HG03342 (cell line): Measurements from ENCODE around the gene CDC20.
"Not testable (repeated sequence)": the region's sequence is repeated elsewhere in the genome, so short reads cannot be mapped to it uniquely, and the experiment has no call there.

Experiments used
- ATAC-seq: cut with Tn5 transposase; IDR thresholded peaks from one replicate; pipeline ENCODE4 v1.9.1; 2021; ENCODE audit warnings: mild to moderate bottlenecking, moderate library complexity; ENCODE audit not compliant: unreplicated experiment

CDC20 gene

DNA sequence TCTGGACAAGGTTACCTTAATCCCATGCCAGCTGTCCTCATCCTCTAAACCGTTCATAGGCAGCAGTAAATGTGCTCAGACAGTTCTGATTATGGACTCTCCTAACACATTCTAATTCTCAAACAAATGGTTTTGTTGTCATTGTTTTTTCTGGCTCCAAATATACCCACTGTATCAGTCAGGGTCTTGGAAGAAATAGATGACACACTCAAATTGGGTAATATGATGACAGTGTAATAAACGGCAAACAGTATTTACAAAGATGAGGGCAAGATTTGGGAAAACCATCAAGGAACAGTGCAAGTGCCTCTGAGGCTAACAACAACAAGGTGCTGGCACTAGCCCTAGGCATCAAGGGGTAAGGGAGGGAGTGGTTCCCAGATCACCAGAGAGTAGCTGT is 4.3 kb upstream of the CDC20 start:
- ATAC-seq, result no peak

DNA sequence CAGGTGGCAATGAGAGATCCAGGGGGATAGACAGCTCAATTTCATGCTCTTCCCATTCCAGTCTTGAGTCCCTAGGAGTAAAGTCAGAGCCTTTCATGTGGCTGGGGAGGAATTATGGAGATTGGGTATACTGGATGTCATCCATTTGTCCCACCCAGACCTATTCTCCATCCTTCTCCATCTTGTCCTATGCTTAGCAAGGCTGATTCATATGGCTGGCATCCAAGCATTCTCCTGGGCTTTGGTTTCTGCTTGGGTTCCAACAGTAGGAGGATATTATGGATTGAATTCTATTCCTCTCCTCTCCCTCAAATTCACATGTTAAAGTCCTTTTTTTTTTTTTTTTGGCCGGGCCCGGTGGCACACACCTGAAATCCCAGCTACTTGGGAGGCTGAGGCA is 3.8 kb upstream of the CDC20 start:
- no peak for ATAC-seq

DNA sequence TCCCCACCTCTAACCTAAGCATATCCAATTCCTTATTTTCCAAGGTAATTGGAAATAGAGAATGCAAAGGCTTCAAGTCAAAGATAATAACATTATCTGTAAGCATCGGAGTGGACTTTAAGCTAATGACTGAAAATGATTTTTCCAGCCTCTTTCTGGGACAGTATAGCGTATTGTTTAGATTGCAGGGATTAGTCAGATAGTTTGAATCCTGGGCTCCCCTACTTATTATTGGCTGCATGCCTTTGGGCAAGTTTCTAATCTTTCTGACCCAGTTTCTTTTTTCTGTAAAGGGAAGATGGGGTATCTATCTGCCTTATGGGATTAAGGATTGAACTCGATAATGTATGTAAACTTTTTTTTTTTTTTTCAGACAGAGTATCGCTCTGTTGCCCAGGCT is 1.5 kb upstream of the CDC20 start:
- ATAC-seq, result no peak

DNA sequence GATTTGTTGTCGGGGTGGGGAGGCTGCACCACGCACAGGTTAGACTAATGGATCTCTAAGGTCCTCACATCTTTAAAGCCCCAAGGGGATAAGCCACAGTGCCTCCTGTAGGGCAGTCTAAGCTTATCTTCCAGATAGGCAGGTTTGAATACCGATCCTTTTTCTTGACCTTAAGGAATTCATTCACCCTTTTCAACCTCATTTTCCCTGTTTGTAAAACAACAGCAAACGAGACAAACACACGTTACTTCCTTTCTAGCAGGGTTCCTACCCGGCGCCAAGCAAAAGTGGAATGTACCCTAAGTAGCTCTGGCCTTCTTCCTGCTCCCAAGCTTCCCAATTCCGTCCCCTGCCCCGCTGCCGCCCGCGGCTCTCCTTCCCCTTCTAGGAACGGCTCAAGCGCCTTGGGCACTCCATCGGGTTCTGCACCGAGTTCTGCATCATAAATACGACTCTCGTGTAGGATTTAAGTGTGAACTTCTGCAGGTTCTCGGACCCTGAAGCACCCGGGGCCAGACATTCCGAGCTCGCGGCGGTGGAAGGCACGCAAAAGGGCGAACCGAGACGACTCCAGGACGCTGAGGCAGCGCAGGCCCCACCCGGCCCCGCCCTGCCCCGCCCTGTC is 548 bp upstream of the CDC20 start:
- peak; percentile 23 for ATAC-seq

DNA sequence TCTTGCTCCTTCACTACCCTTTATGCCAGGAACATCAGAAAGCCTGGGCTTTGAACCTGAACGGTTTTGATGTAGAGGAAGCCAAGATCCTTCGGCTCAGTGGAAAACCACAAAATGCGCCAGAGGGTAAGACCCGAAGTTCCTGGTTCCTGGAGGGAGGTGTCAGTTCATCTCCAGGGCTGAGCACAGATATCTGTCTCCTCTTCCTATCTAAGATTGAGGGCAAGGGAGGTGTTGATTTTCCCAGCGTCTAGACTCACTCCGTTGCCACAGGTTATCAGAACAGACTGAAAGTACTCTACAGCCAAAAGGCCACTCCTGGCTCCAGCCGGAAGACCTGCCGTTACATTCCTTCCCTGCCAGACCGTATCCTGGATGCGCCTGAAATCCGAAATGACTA is 915 bp downstream of the CDC20 start:
- ATAC-seq, result no peak

DNA sequence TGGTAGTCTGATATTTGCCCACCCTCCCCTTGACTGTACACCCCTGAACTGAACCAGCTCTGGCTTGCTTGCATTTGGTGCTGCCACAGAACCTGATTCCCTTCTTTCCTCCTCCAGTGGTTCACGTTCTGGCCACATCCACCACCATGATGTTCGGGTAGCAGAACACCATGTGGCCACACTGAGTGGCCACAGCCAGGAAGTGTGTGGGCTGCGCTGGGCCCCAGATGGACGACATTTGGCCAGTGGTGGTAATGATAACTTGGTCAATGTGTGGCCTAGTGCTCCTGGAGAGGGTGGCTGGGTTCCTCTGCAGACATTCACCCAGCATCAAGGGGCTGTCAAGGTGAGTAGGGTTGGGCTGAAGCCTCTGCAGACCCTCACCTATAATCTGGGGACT is 1.8 kb downstream of the CDC20 start:
- ATAC-seq, result no peak

DNA sequence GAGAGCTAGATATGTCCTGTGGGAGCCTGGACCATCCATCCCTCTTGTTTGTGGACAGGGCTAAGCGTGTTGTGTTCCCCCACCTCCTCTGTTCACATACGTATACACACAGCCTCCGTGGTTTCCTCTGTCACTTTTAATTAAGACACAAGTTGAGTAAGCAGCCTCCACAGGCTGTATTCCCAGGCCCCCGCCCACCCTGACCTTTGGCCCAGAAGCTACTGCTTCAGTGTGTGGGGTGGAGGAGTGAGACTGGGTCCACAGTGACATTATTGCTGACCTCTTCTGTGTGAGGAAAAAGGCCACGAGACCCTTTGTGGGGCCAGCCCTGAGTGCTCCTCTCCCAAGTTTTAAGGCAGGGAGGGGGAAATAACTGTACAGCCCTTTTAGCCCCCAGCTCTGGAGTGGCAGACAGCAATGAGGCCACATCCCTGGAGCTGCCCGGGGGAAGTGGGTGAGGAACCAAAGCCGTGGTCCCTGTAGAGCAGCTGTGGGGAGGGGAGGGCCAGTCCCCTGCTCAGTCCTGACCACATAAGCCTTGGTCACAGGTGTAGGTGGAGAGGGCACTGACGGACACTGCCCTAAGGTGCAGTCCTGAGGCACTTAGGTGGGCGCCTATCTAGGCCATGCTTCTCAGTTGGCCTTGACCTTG is 4.6 kb downstream of the CDC20 start:
- ATAC-seq, result no peak

DNA sequence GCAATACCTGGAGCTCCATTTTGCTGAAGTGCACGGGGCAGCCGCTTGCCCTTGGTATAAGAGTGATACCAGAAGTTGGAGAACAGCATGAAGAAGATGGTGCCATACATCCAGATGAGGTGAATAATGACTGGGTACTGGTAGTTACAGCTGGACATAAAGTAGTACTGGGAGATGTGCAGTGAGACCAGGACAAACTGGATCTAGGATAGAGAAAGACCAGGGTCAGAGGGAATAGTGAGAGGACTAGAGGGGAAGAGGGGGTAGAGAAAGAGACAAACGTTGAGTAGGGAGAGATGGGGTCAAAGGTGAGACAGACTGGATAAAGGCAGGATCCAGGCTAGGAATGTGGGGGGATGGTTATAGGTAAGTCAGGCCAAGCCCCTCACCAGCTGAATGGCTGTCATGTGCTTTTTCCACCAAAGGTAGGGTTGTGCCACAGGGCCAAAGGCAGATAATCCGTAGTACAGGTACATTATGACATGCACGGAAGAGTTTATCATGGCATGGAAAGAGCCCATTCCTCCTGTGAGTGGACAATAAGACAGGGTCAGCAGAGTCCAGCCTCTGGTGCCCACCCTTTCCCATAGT is 5.2 kb downstream of the CDC20 start:
- no peak for ATAC-seq

DNA sequence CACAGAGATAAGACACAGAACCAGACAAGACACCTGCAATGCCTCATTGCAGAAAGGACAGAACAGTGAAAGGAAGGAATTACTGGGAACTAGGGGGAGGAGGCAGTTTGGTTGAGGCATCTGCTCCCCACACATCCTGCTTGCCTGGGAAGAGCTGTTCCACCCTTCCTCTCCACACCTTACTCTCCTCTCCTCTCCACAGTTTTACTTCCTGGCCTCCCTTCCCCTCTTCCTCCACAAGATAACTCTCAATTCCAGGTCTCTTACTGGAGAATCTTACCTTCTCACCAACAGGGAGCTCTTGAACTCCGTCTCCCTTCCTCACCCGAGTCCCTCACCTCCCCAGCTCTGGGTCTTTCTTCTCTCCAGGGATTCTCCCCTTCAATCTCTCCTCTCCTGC is 6.9 kb downstream of the CDC20 start:
- no peak for ATAC-seq

DNA sequence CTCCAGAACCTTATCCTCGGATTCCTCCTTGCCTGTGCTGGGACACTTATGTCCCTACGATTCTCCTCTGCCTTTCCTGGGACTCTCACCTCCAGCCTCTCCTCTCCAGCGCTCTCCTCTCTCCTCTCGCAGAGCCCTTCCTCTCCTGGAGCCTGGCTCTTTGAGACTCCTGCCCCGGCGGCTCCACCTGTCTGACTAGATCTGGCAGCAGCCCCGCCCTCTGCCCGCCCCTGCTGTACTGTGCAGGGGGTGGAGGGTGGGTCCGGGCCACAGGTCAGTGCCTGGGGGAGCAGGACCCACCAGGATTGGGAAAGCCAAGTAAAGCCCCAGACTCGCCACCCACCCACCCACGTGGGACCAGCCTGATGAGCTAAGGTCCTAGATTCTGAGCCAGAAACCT is 7.4 kb downstream of the CDC20 start:
- ATAC-seq, result no peak

DNA sequence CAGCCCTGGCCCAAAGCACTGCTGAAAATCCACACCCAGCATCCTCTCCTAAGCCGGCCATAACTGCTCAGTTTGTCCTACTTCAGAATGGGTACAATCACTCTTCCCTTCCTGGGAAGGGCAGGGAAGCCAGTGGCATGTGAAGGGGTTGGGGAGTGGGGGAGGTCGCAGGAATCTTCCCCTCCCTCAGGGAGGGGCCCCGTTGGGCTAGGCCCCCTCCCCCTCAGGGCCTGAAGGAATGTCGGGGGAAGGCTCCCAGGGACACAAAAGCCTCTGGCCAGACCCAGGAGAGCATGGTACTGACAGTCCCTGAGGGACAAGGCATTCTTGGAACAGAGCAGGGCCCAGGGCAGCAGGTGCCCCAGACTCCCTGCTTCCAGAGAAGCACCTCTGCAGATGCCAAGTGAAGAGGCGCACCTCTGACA is 7.8 kb downstream of the CDC20 start:
- no peak for ATAC-seq

DNA sequence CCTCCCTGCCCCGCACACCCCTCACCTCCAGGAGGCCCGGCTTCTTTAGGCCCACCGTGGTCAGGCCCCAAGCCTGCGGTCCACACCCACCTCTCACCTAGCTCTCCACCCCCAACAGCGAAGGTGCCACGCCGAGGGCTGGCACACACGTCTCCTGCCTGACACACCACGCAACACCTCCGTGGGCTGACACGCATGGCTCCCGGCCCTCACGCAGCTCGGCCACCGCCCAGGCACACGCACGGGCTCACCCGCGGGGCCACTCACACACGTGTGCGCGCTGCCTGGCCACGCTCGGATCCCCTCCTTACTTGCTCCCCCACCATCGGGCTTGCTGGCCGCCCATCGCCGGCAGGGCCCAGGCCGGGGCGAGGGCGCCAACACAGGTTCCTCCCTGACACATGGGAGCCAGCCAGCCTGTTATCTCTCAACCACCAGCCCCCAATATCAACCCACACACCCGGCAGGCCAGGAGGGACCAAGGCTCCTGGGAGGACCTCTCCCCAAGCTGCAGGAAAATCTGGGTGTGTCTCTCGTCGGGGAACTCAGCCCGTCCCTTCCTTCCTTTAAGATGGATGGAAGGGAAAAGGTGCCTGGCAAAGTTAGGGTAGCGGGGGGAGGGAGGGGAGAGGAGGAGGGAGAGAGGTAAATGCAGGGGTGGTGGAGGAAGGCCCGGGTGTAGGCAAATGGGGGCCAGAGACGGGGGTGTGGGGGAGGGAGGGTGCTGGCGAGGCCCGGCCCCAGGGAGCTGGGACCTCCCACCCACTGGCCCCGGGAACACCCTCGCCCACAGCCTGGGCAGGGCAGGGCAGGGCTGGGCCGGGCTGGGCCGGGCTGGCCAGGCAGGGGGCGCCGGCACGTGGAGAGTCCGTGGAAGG is 8.5 kb downstream of the CDC20 start:
- ATAC-seq, result peak; percentile 36

DNA sequence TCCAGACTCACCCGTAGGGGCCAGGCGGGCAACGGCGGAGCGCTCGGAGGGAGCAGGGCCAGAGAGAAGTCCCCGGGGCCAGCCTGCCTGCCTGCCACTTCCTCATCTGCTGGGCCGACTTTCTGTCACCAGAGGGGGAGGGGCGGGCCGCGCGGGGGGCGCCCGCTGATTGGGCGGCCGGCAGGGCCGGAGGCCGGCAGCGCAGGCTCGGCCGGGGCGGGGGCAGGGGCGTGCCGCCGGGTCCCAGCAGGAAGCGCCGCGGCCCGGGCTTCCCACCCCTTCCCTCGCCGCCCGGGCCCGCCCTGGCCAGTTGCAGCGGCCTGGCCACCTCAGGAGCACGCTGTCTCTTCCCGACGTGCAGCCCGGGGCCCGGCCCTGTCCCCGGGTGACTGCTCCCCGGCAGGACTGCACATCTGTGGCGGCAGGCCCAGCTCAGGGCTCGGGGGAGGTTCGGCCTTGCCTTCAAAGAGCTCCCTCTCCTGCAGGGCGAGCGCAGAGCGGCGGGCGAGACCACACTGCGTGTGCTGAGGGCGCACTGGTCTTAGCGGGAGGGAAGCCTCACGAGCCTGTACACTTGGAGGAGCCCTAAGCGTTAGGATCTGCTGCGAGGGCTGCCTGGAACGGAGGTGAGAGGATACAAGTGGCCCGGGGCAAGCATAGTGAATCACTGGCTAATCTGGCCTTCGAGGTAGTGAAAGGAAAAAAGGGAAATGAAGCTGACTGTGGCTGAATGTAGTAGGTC is 9.3 kb downstream of the CDC20 start, which contains the start of gene ELOVL1:
ELOVL1 (minus strand) TSS at position 108 of the 742 bp plus-strand sequence. CDS start 2,402 bp downstream, outside the sequence.
- peak; percentile 74 for ATAC-seq

DNA sequence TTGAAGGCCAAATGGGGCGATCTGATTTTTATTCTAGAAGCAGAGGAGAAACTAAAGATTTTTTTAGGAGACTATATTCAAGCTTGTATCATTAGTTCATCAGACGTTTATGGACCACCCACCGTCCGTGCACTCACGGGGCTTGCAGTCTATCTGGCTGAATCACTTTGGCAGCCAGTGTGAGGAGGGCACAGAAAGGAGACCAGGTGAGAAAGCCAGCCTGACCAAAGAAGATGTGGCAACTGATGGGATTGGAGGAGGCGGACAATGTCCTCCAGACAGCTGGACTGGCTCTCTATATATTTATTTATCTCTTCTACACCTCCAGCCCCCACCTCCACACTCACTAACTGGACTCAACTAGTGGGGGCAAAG is 9.9 kb downstream of the CDC20 start:
- ATAC-seq, result no peak

DNA sequence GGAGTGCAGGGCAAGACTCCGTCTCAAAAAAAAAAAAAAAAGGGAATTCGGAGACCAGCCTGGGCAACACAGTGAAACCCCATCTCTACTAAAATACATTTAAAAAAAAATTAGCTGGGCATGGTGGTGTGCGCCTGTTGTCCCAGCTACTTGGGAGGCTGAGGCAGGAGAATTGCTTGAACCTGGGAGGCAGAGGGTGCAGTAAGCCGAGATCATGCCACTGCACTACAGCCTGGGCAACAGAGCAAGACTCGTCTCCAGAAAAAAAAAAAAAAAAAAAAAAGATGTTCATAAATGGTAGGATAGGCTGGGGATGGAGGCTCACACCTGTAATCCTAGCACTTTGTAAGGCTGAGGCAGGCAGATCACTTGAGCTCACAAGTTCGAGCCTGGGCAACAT is 11.0 kb downstream of the CDC20 start:
- not testable (repeated sequence) for ATAC-seq

DNA sequence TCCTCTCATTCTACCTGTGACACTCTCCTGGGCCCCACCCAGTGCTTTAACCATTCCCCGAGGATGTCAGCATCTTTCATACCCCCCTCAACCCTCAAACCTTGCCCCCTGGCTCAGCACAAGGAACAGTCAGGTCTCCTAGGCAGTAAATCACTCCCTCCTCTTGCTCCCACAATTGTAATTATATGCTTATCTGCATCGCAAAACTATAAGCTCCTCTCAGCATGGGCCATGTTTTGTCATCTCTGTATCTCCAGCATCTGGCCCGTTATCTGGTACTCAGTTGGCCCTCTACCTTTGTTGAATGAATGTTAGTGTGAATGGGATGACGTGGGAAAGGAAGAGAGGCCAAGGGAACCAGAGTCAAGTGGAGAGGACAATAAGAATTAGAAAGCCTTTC is 11.8 kb downstream of the CDC20 start:
- ATAC-seq, result no peak

DNA sequence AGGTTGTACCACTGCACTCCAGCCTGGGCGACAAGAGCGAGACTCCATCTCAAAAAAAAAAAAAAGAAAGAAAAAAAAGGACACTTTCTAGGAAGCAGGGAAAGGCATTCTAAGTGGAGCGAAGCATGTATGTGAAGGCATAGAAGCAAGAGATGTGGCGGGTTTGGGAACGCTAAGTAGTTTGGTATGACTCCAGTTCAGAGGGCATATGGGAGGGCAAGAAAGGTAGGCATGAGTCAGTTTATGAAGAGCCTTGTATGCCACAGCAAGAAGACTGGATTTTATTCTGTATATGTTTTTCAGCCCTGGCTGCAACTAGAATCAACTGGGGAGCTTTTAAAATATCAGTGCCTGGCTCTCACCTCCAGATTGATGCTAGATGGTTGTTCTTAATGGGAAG is 13.4 kb downstream of the CDC20 start:
- no peak for ATAC-seq

DNA sequence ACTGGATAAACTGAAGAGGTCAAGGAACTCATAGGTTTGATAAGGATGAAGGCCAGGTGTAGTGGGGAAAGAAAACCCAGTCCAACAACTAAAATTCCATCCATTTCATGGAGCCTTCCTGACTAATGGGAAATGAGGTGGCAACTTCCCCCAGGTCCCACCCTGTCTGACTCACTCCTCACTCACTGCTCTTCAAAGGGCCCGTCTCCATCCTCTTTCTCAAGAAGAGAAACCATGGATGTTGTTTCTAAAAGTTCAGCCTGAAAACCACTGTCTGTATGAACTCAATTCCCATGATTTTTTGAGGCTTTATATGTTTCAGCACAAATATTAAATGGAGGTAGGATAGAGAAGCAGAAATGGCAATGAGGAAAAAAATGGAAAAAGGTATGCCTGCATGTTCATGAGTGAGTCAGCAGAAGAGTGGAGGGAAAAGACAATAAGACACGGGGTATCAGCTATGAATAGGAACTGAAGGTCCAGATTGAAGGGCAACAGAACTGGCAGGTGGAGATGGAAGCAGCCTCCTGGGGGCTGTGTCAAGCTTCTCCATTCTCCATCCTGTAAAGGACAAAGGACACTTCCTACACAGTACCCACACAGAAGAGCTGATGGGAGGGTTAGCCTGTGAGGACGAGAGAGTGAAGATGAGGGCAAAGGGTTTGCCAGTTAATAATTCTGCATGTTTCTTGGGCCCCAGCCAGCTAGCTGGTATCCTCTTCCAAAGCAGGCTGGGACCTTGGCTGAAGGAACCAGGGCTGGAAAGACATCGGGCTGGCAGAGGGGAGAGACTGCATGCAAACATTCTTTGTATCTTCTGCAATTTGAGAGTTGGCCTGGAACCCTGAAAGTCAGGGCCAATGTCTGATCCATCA is 14.5 kb downstream of the CDC20 start:
- ATAC-seq, result no peak

DNA sequence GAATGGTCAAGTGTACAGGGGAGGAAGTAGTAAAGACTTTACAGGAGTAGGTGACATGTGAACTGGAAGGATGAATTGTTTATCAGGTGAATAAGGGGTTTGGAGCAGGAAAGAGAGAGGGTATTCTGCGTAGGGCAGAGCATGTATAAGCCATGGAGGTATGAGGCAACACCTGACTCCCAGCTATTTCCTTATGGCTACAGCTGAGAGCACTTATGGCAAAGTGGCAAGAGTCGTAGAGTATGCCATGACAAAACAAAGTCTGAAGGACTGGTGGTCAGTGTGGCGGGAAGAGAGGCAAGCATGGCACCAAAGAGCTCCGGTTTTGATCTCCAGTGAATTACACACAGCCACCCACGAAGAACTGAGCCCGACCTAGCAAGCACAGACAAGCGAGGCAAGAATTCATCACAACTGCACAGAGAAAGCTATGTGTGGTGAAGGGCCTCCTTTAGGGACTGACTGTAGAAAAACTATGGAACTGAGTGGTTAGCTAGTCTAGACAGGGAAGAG is 18.0 kb downstream of the CDC20 start:
- no peak for ATAC-seq

DNA sequence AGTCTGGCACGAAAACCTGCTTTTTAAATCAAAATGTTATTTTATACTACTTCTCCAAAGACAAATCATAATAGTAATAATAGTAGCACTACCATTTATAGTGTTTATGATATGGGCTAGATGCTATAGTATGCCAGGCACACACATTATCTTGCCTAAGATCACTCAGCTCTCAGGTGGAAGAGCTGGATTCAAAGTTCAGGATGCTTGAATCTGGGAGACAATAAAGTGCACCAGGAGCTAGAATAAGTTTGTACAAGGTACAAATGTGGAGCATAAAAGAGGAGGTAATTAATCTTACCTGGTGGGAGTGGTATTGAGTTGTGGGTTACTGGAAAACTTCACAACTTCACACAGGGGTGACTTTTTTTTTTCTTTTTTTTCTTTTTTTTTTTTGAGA is 19.1 kb downstream of the CDC20 start:
- no peak for ATAC-seq
